Testis (tissue), 2 donors: ENCODE data around the gene MTCL3.

Experiments
- DNase-seq: peaks from one replicate; pipeline ENCODE4 v3.0.0-alpha.2; 2019
- H3K27ac ChIP-seq, 2 donors: fragments of 200-600 bp; sonication (generic); one replicate each; pipeline ENCODE4 v1.5.1; 2019
- H3K27me3 ChIP-seq: fragments of 200-600 bp; sonication (generic); one replicate; pipeline ENCODE4 v1.5.1; 2019
- H3K36me3 ChIP-seq: fragments of 200-600 bp; sonication (generic); one replicate; pipeline ENCODE4 v1.5.1; 2017; ENCODE audit warnings: low read depth; ENCODE audit errors: missing control alignments
- H3K4me1 ChIP-seq: fragments of 200-600 bp; sonication (generic); one replicate; pipeline ENCODE4 v1.5.1; 2019
- H3K4me3 ChIP-seq, 2 donors: fragments of 200-600 bp; sonication (generic); one replicate each; pipeline ENCODE4 v1.5.1; 2017 to 2019
- H3K9me3 ChIP-seq: fragments of 200-600 bp; sonication (generic); one replicate; pipeline ENCODE4 v1.5.1; 2017
- POLR2A ChIP-seq: fragments of 450-650 bp; IDR thresholded peaks from one replicate; pipeline ENCODE4 v1.6.1; 2017; ENCODE audit warnings: antibody characterized with exemption, mild to moderate bottlenecking, moderate library complexity
- WGBS, 2 donors: methylation state at CpG; one replicate each; pipeline ENCODE4 v1.1.5; 2018; 5-methylcytosine and 5-hydroxymethylcytosine counted together
- intact Hi-C: fragments of 100-400 bp; cut with DNase I; formaldehyde crosslinking; loops from one replicate; pipeline ENCODE4 v1.15.1; 2023; ENCODE audit warnings: low total_unique reads
- TF ChIP-seq, protein P1 (sequence below), 3 experiments: fragments of 450-650 bp in 2 of 3; fragments of 200-600 bp in 1 of 3; sonication (generic) in 1 of 3; IDR thresholded peaks; one replicate each; pipeline ENCODE4 v1.5.1; 2016 to 2019; ENCODE audit warnings: antibody characterized with exemption in 3 of 3, mild to moderate bottlenecking in 2 of 3, moderate library complexity in 1 of 3

MTCL3 gene

DNA sequence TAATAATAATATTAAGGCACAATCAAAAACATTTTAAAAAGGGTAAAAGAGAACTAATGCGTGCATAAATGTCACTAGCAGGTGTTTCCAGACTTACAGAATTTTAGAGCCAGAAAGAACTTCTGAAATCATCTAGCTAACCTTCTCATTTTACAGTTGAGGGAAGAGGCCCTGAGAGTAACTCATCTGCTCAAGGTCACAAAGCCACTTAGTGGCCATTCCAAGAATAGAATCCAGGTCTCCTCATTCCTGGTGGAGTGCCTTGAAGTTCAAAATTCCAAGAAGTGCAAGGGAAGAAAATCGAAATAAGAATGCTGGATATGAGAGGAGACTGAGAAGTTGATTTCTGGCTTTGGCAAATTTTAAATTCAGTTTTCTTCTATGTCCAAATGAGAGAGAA, 56.8 kb downstream of the MTCL3 start:
- Histone ChIP-seq H3K9me3 (no peaks in the 10 kb centered on the region), H3K4me1 (no peaks in the 10 kb centered on the region), H3K36me3 (no peaks in the 10 kb centered on the region), H3K27ac (no peak overlapping the region), H3K4me3 (no peak overlapping the region), H3K27me3 (no peaks in the 10 kb centered on the region)
- TF ChIP-seq POLR2A, result no peak
- TF ChIP-seq, protein P1, sequence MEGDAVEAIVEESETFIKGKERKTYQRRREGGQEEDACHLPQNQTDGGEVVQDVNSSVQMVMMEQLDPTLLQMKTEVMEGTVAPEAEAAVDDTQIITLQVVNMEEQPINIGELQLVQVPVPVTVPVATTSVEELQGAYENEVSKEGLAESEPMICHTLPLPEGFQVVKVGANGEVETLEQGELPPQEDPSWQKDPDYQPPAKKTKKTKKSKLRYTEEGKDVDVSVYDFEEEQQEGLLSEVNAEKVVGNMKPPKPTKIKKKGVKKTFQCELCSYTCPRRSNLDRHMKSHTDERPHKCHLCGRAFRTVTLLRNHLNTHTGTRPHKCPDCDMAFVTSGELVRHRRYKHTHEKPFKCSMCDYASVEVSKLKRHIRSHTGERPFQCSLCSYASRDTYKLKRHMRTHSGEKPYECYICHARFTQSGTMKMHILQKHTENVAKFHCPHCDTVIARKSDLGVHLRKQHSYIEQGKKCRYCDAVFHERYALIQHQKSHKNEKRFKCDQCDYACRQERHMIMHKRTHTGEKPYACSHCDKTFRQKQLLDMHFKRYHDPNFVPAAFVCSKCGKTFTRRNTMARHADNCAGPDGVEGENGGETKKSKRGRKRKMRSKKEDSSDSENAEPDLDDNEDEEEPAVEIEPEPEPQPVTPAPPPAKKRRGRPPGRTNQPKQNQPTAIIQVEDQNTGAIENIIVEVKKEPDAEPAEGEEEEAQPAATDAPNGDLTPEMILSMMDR (IDR thresholded peaks at IDR 0.05), result peak in 1 of 3 experiments; percentile 20
- intact Hi-C loops, result loop anchor here (10.0 kb wide), 1 partner anchor 72 kb away; no protein-coding TSS in a partner anchor
- DNase-seq, result no peak
- WGBS, 2 donors, result 54 to 63% methylated on average over 2 of the region's 2 CpGs

GRCh38 chr6:127460465-127460864, 58.7 kb downstream of the MTCL3 start:
- DNase-seq, result no peak
- Histone ChIP-seq H3K4me1 (no peaks in the 10 kb centered on the region), H3K36me3 (no peaks in the 10 kb centered on the region), H3K4me3 (no peak overlapping the region), H3K27ac (no peak overlapping the region), H3K27me3 (no peaks in the 10 kb centered on the region), H3K9me3 (no peaks in the 10 kb centered on the region)
- intact Hi-C loops, result loop anchor here (10.0 kb wide), 1 partner anchor 74 kb away; no protein-coding TSS in a partner anchor
- TF ChIP-seq, protein P1 (IDR thresholded peaks at IDR 0.05), result no peak
- no peak for TF ChIP-seq POLR2A
- WGBS, 2 donors, result 83 to 91% methylated on average over 1 of the region's 1 CpG

- H3K27ac ChIP-seq, result peak within 1 kb of the TSS; percentile 46 to 78
- no peaks in the 10 kb centered on the region for H3K36me3 ChIP-seq
- H3K9me3 ChIP-seq, result no peaks in the 10 kb centered on the region
- DNase-seq, result peak; percentile 77
- H3K4me3 ChIP-seq, result no peak within 1 kb of the TSS
- H3K4me1 ChIP-seq, result no peaks in the 10 kb centered on the region
- TF ChIP-seq POLR2A, result no peak
- TF ChIP-seq, protein P1 (IDR thresholded peaks at IDR 0.05), result no peak
- 40 to 51% methylated on average over 4 of the region's 4 CpGs for WGBS, 2 donors
- intact Hi-C loops, result no loop called here
- H3K27me3 ChIP-seq, result no peaks in the 10 kb centered on the region
Observed at GRCh38 chr6:127459231-127459641, 59.9 kb downstream of the MTCL3 start, which contains the start of gene KIAA0408. KIAA0408 (minus strand) TSS chr6:127459389; CDS start chr6:127453981, 5,408 bp downstream.

GRCh38 chr6:127458817-127459216, 60.3 kb downstream of the MTCL3 start:
- DNase-seq, result peak; percentile 69
- H3K9me3 ChIP-seq, result no peaks in the 10 kb centered on the region
- no peaks in the 10 kb centered on the region for H3K36me3 ChIP-seq
- H3K27me3 ChIP-seq, result no peaks in the 10 kb centered on the region
- H3K27ac ChIP-seq, result peak overlapping the region; percentile 46 to 78
- no peak overlapping the region for H3K4me3 ChIP-seq
- intact Hi-C loops, result no loop called here
- TF ChIP-seq POLR2A, result no peak
- TF ChIP-seq, protein P1 (IDR thresholded peaks at IDR 0.05), result no peak
- 48 to 59% methylated on average over 4 of the region's 4 CpGs for WGBS, 2 donors
- no peaks in the 10 kb centered on the region for H3K4me1 ChIP-seq

- no peak overlapping the region for H3K4me3 ChIP-seq
- intact Hi-C loops, result no loop called here
- no peaks in the 10 kb centered on the region for H3K36me3 ChIP-seq
- H3K9me3 ChIP-seq, result no peaks in the 10 kb centered on the region
- H3K27ac ChIP-seq, result peak overlapping the region in 1 of 2 donors; percentile 78
- no peaks in the 10 kb centered on the region for H3K27me3 ChIP-seq
- WGBS, 2 donors, result 49 to 53% methylated on average over 3 of the region's 3 CpGs
- no peaks in the 10 kb centered on the region for H3K4me1 ChIP-seq
- no peak for DNase-seq
- TF ChIP-seq, protein P1 (IDR thresholded peaks at IDR 0.05), result no peak
- TF ChIP-seq POLR2A, result no peak
Observed at GRCh38 chr6:127458222-127458621, 60.9 kb downstream of the MTCL3 start.
